Neural progenitor cell (in vitro differentiated cells): Measurements from ENCODE around the gene RNF181. TPM values are rescaled to one million over a fixed set of nuclear protein-coding genes. Genes with fewer than 3 reads are reported as not detected.

Experiments used
- DNase-seq: peaks from one replicate; pipeline ENCODE4 v3.0.0-alpha.2; 2016; ENCODE audit warnings: low spot score
- H2AFZ ChIP-seq: fragments of 200-600 bp; sonication (generic); replicated peaks from 2 replicates; pipeline ENCODE4 v1.6.1; 2016; ENCODE audit warnings: antibody characterized with exemption
- H3F3A ChIP-seq: fragments of 200-600 bp; sonication (generic); 2 replicates; pipeline ENCODE4 v1.6.1; 2016; ENCODE audit warnings: antibody characterized with exemption, low read depth
- H3K27ac ChIP-seq: fragments of 200-600 bp; sonication (generic); 2 replicates; pipeline ENCODE4 v1.5.1; 2016; ENCODE audit warnings: mild to moderate bottlenecking
- H3K27me3 ChIP-seq: fragments of 200-600 bp; sonication (generic); 2 replicates; pipeline ENCODE4 v1.6.1; 2016; ENCODE audit warnings: mild to moderate bottlenecking, moderate library complexity
- H3K36me3 ChIP-seq: fragments of 200-600 bp; sonication (generic); 2 replicates; pipeline ENCODE4 v1.5.1; 2016
- H3K4me1 ChIP-seq: fragments of 200-600 bp; sonication (generic); 2 replicates; pipeline ENCODE4 v1.6.1; 2016; ENCODE audit warnings: mixed run types
- H3K4me2 ChIP-seq: fragments of 200-600 bp; sonication (generic); 2 replicates; pipeline ENCODE4 v1.6.1; 2016
- H3K4me3 ChIP-seq: fragments of 200-600 bp; sonication (generic); 2 replicates; pipeline ENCODE4 v1.5.1; 2016
- H3K79me2 ChIP-seq: fragments of 200-600 bp; sonication (generic); 2 replicates; pipeline ENCODE4 v1.6.1; 2016; ENCODE audit warnings: low read depth
- H3K9ac ChIP-seq: fragments of 200-600 bp; sonication (generic); 2 replicates; pipeline ENCODE4 v1.6.1; 2016
- H3K9me3 ChIP-seq: fragments of 200-600 bp; sonication (generic); 2 replicates; pipeline ENCODE4 v1.5.1; 2016; ENCODE audit warnings: low read depth
- H4K20me1 ChIP-seq: fragments of 200-600 bp; sonication (generic); 2 replicates; pipeline ENCODE4 v1.6.1; 2016; ENCODE audit warnings: low read depth
- H3K27ac Mint-ChIP-seq: 3 replicates; pipeline ENCODE4 v1.8.0; 2021; ENCODE audit warnings: mixed read lengths
- H3K27me3 Mint-ChIP-seq: 2 replicates; pipeline ENCODE4 v1.8.0; 2022; ENCODE audit warnings: low read depth, mild to moderate bottlenecking, inconsistent platforms, moderate library complexity, mixed read lengths; ENCODE audit not compliant: insufficient read depth
- H3K36me3 Mint-ChIP-seq: 3 replicates; pipeline ENCODE4 v1.8.0; 2021; ENCODE audit warnings: mixed read lengths
- H3K4me1 Mint-ChIP-seq: 3 replicates; pipeline ENCODE4 v1.8.0; 2021; ENCODE audit warnings: mixed read lengths
- H3K4me3 Mint-ChIP-seq: 3 replicates; pipeline ENCODE4 v1.8.0; 2021; ENCODE audit warnings: mild to moderate bottlenecking, moderate library complexity, mixed read lengths
- H3K9me3 Mint-ChIP-seq: 3 replicates; pipeline ENCODE4 v1.8.0; 2020; ENCODE audit warnings: mixed read lengths
- EZH2 ChIP-seq: fragments of 200-600 bp; sonication (generic); IDR thresholded peaks from 2 replicates; pipeline ENCODE4 v1.6.1; 2017; ENCODE audit warnings: antibody characterized with exemption, mild to moderate bottlenecking, moderate library complexity
- EZH2phosphoT487 ChIP-seq: fragments of 200-600 bp; sonication (generic); IDR thresholded peaks from 2 replicates; pipeline ENCODE4 v1.6.1; 2017; ENCODE audit warnings: antibody characterized with exemption
- total RNA-seq: library from RNA; depleted of rRNA; stranded (reverse); fragments of >200 nt; gene quantifications from 2 replicates; pipeline ENCODE4 v1.2.3, GENCODE V29; 2015; ENCODE audit warnings: low replicate concordance
- TF ChIP-seq, protein P1 (sequence below): fragments of 200-600 bp; sonication (generic); IDR thresholded peaks from 2 replicates; pipeline ENCODE4 v1.5.1; 2017; ENCODE audit warnings: antibody characterized with exemption, mild to moderate bottlenecking

The RNF181 gene
- total RNA-seq, 1 donor from 2014 or later: 81.3 TPM

DNA sequence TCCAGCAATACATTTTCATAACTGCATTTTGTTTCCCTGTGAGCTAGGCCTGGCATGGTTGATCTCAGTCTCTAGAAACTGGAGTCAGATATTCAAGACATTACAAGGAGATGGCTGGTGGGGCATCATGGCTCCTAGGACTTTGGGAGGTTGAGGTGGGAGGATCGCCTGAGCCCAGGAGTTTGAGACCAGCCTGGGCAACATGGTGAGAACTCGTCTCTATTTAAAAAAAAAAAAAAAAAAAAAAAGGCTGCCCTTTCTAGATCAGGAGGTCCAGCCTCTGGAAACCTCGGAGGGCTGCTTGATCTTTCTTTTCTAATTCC, 18.5 kb upstream of the RNF181 start:
- H3K79me2 ChIP-seq: no peaks in the 10 kb centered on the region
- peaks cover 49% of the 10 kb centered on the region for H3K4me1 Mint-ChIP-seq
- no peaks in the 10 kb centered on the region for H3K36me3 ChIP-seq
- H4K20me1 ChIP-seq: no peaks in the 10 kb centered on the region
- peaks cover 98% of the 10 kb centered on the region for H3K27me3 ChIP-seq
- H2AFZ ChIP-seq: peak overlapping the region; percentile 76
- no peak overlapping the region for H3K9ac ChIP-seq
- peaks cover 34% of the 10 kb centered on the region for H3K4me1 ChIP-seq
- TF ChIP-seq EZH2phosphoT487 (no peak), EZH2 (no peak)
- TF ChIP-seq, protein P1, sequence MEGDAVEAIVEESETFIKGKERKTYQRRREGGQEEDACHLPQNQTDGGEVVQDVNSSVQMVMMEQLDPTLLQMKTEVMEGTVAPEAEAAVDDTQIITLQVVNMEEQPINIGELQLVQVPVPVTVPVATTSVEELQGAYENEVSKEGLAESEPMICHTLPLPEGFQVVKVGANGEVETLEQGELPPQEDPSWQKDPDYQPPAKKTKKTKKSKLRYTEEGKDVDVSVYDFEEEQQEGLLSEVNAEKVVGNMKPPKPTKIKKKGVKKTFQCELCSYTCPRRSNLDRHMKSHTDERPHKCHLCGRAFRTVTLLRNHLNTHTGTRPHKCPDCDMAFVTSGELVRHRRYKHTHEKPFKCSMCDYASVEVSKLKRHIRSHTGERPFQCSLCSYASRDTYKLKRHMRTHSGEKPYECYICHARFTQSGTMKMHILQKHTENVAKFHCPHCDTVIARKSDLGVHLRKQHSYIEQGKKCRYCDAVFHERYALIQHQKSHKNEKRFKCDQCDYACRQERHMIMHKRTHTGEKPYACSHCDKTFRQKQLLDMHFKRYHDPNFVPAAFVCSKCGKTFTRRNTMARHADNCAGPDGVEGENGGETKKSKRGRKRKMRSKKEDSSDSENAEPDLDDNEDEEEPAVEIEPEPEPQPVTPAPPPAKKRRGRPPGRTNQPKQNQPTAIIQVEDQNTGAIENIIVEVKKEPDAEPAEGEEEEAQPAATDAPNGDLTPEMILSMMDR: no peak
- H3K36me3 Mint-ChIP-seq: peaks cover 2% of the 10 kb centered on the region
- H3K4me3 Mint-ChIP-seq: peak overlapping the region; percentile 73
- DNase-seq: no peak
- H3K9me3 Mint-ChIP-seq: no peaks in the 10 kb centered on the region
- H3K9me3 ChIP-seq: no peaks in the 10 kb centered on the region
- H3F3A ChIP-seq: peaks cover 15% of the 10 kb centered on the region
- peak overlapping the region; percentile 50 for H3K4me2 ChIP-seq
- peak overlapping the region; percentile 96 for H3K27ac Mint-ChIP-seq
- peak overlapping the region; percentile 35 for H3K4me3 ChIP-seq
- no peak overlapping the region for H3K27ac ChIP-seq
- H3K27me3 Mint-ChIP-seq: peaks cover 9% of the 10 kb centered on the region

DNA sequence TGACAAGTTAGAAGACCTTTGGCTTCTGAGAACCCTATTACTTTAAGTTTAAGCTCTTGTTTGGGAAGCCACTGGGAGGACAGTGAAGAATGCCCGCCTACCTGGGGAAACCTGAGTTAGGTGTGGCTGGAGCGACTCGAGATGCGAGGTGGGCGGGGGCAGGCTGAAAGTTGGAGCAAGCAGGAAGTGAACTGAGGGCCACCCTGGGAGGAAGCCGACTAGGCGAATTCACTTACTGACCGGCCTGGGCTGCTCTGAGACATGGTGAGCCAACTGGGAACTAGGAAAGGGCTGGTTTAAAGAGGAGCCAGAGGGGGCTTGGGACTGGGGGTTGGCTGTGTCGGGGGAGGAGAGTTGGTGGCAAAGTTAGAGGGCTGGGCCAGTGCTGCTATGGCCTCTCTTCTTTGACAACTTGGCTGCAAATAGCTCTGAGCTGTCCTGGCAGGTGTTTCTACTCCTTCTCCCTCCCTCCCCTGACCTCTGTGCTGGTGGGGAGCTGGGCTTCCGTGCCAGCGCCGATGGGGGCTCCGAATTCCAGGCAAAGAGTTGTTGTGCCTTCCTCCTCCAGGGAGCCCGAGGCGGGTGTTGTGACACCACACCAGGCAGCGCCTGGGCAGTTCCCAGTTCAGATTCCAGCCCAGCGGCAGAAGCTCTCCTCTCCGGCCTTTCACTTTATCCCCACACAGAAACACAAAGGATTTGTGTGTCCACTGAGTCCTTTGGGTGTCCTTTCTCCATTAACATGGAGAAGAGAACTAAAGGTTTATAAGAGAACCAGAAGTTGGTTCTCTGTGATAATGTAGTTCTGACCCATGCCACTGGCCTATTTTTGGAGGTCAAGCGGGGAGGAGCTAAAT, 17.9 kb upstream of the RNF181 start, which contains the start of gene VAMP8:
TSS of gene VAMP8 (plus strand) at position 201 of the 857 bp plus-strand sequence. CDS start at position 262, 61 bp downstream.
- Mint-ChIP-seq H3K4me1 (peaks cover 47% of the 10 kb centered on the region), H3K36me3 (peaks cover 2% of the 10 kb centered on the region), H3K27ac (peak within 1 kb of the TSS; percentile 96), H3K4me3 (peak within 1 kb of the TSS; percentile 75), H3K9me3 (no peaks in the 10 kb centered on the region), H3K27me3 (peaks cover 9% of the 10 kb centered on the region)
- Histone ChIP-seq H3K9me3 (no peaks in the 10 kb centered on the region), H3K36me3 (no peaks in the 10 kb centered on the region), H3F3A (peaks cover 10% of the 10 kb centered on the region), H2AFZ (peak within 1 kb of the TSS; percentile 76), H3K27ac (no peak within 1 kb of the TSS), H4K20me1 (no peaks in the 10 kb centered on the region), H3K4me2 (peak within 1 kb of the TSS; percentile 50), H3K4me1 (peaks cover 28% of the 10 kb centered on the region), H3K4me3 (peak within 1 kb of the TSS; percentile 35), H3K27me3 (peaks cover 98% of the 10 kb centered on the region), H3K9ac (no peak within 1 kb of the TSS), H3K79me2 (no peaks in the 10 kb centered on the region)
- peak; percentile 31 for DNase-seq
- TF ChIP-seq, protein P1: no peak
- TF ChIP-seq EZH2phosphoT487 (no peak), EZH2 (no peak)

DNA sequence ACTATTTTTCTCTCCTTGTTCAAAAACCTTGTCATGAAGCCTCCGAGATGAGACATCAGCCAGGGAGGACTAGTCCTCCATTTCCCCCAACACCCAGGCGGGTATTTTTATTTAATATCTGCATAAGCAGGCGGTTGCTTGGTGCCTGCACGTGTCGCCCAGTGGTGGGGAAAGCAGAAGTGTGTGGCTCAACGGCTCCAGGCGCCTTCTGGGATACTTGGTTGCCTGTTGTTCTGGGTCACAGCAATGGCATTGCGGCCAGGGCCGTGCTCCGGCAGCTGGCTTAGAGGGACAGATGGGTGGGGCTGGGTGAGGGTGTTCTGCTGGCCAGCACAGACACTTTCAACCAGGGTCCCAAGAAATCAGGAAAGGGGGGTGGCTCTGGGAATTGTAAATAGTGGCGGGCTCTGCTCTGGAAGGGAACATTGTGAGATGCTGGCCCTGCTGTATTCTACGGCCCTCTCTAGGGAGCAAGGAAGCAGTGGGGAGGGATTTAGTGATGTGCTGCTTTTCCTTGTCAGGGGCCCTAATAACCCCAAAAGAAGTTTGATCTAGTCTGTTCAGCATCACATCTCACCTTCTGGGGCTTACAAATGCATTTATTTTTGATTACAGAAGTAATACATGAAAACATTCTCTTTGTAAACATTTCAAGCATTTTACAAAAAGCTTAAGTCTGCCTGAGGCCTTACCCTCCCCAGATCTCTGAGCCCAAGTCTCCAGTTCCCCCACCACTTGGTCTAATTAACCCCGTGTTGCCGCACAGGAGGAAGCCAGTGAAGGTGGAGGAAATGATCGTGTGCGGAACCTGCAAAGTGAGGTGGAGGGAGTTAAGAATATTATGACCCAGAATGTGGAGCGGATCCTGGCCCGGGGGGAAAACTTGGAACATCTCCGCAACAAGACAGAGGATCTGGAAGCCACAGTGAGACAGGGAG, 17.0 kb upstream of the RNF181 start:
- peak overlapping the region; percentile 96 for H3K27ac Mint-ChIP-seq
- H3F3A ChIP-seq: peaks cover 1% of the 10 kb centered on the region
- no peaks in the 10 kb centered on the region for H3K36me3 ChIP-seq
- no peaks in the 10 kb centered on the region for H4K20me1 ChIP-seq
- H3K36me3 Mint-ChIP-seq: peaks cover 2% of the 10 kb centered on the region
- H3K4me1 Mint-ChIP-seq: peaks cover 44% of the 10 kb centered on the region
- peak overlapping the region; percentile 76 for H2AFZ ChIP-seq
- peaks cover 9% of the 10 kb centered on the region for H3K27me3 Mint-ChIP-seq
- no peaks in the 10 kb centered on the region for H3K9me3 ChIP-seq
- TF ChIP-seq EZH2: no peak
- TF ChIP-seq EZH2phosphoT487: no peak
- TF ChIP-seq, protein P1: no peak
- H3K27me3 ChIP-seq: peaks cover 98% of the 10 kb centered on the region
- H3K9ac ChIP-seq: no peak overlapping the region
- H3K4me3 ChIP-seq: no peak overlapping the region
- peaks cover 25% of the 10 kb centered on the region for H3K4me1 ChIP-seq
- no peaks in the 10 kb centered on the region for H3K79me2 ChIP-seq
- H3K9me3 Mint-ChIP-seq: no peaks in the 10 kb centered on the region
- no peak for DNase-seq
- H3K27ac ChIP-seq: no peak overlapping the region
- H3K4me3 Mint-ChIP-seq: peak overlapping the region; percentile 75
- H3K4me2 ChIP-seq: peak overlapping the region; percentile 50
